ENCODE measurements around the gene HMOX2.

HMOX2 gene

GRCh38 chr16:4525634-4526277 lies 49.6 kb downstream of the HMOX2 start:
- no peak for DNase-seq

GRCh38 chr16:4529085-4530060 lies 53.2 kb downstream of the HMOX2 start:
- peak; percentile 49 for DNase-seq

GRCh38 chr16:4531811-4532210 lies 55.6 kb downstream of the HMOX2 start:
- no peak for DNase-seq

- DNase-seq, result no peak
These were observed 56.0 kb downstream of the HMOX2 start for GRCh38 chr16:4532238-4532637.

GRCh38 chr16:4533490-4533889 lies 57.3 kb downstream of the HMOX2 start:
- DNase-seq, result no peak

GRCh38 chr16:4534151-4534790 lies 58.1 kb downstream of the HMOX2 start:
- no peak for DNase-seq

GRCh38 chr16:4535627-4536108 lies 59.5 kb downstream of the HMOX2 start:
- peak; percentile 58 to 66 for DNase-seq

GRCh38 chr16:4536391-4537106 lies 60.4 kb downstream of the HMOX2 start:
- no peak for DNase-seq

GRCh38 chr16:4537376-4538343 lies 61.5 kb downstream of the HMOX2 start:
- DNase-seq, result peak; percentile 34 to 36

- peak; percentile 99 for DNase-seq
These were observed 62.4 kb downstream of the HMOX2 start, which contains the start of gene CDIP1 for GRCh38 chr16:4538350-4539235. Gene CDIP1 (minus strand): TSS chr16:4538773. CDS start chr16:4514130, 24,643 bp downstream.

- no peak for DNase-seq
These were observed 63.6 kb downstream of the HMOX2 start for GRCh38 chr16:4539716-4540284.

GRCh38 chr16:4544473-4544872 lies 68.3 kb downstream of the HMOX2 start:
- DNase-seq, result no peak

- DNase-seq, result no peak
These were observed 71.9 kb downstream of the HMOX2 start for GRCh38 chr16:4548124-4548523.

GRCh38 chr16:4550591-4550990 lies 74.4 kb downstream of the HMOX2 start:
- no peak for DNase-seq

GRCh38 chr16:4552541-4552940 lies 76.3 kb downstream of the HMOX2 start:
- no peak for DNase-seq

GRCh38 chr16:4556112-4556511 lies 79.9 kb downstream of the HMOX2 start, which contains the start of gene C16orf96:
Gene C16orf96 (plus strand): TSS chr16:4556340. CDS start chr16:4556490, 150 bp downstream.
- no peak for DNase-seq

GRCh38 chr16:4556580-4556979 lies 80.4 kb downstream of the HMOX2 start:
- no peak for DNase-seq

GRCh38 chr16:4557973-4558372 lies 81.8 kb downstream of the HMOX2 start:
- no peak for DNase-seq

All from activated T-cell treated with anti-CD3 and anti-CD28 coated beads, Interleukin-2, amount 50 U/mL, for 48 hours (primary cell).